GM18951 (cell line): Measurements from ENCODE around the gene PHF24.

ENCODE experiments used
- POLR2A ChIP-seq: IDR thresholded peaks from 4 replicates; pipeline ENCODE4 v1.6.1; 2011; ENCODE audit warnings: mild to moderate bottlenecking; ENCODE audit not compliant: insufficient read length, insufficient read depth; ENCODE audit errors: extremely low read depth
- in situ Hi-C: fragments of 300-500 bp; cut with MboI; formaldehyde crosslinking; loops from one replicate; pipeline ENCODE4 v1.12.0; 2022; ENCODE audit warnings: low sequenced_read_pairs, mixed read lengths, inconsistent platforms; ENCODE audit not compliant: unreplicated experiment

PHF24 gene

GRCh38 chr9:34988218-34989002 lies 30.3 kb downstream of the PHF24 start:
- in situ Hi-C loops: loop anchor here (5.0 kb wide), 1 partner anchor 86 kb away; no protein-coding TSS in a partner anchor
- no peak for TF ChIP-seq POLR2A

- in situ Hi-C loops: loop anchor here (5.0 kb wide), 1 partner anchor 87 kb away; no protein-coding TSS in a partner anchor
- TF ChIP-seq POLR2A: peak; percentile 68
Observed at GRCh38 chr9:34989003-34989945, 31.2 kb downstream of the PHF24 start, which contains the start of gene DNAJB5. TSS of gene DNAJB5 (plus strand) at chr9:34989745. CDS start at chr9:34990631, 886 bp downstream.

GRCh38 chr9:34989946-34990635 lies 32.0 kb downstream of the PHF24 start:
- in situ Hi-C loops: loop anchor here (5.0 kb wide), 1 partner anchor 88 kb away; no protein-coding TSS in a partner anchor
- TF ChIP-seq POLR2A: no peak

- no peak for TF ChIP-seq POLR2A
- in situ Hi-C loops: no loop called here
Observed at GRCh38 chr9:34990908-34991606, 33.0 kb downstream of the PHF24 start.

GRCh38 chr9:34991607-34992375 lies 33.7 kb downstream of the PHF24 start:
- TF ChIP-seq POLR2A: no peak
- in situ Hi-C loops: no loop called here

- TF ChIP-seq POLR2A: no peak
- in situ Hi-C loops: no loop called here
Observed at GRCh38 chr9:34992376-34992951, 34.4 kb downstream of the PHF24 start.

- TF ChIP-seq POLR2A: no peak
- in situ Hi-C loops: no loop called here
Observed at GRCh38 chr9:34993502-34994259, 35.6 kb downstream of the PHF24 start.

- in situ Hi-C loops: no loop called here
- TF ChIP-seq POLR2A: no peak
Observed at GRCh38 chr9:34994260-34994899, 36.3 kb downstream of the PHF24 start.

- no peak for TF ChIP-seq POLR2A
- in situ Hi-C loops: no loop called here
Observed at GRCh38 chr9:34994900-34995669, 37.0 kb downstream of the PHF24 start.

- in situ Hi-C loops: no loop called here
- no peak for TF ChIP-seq POLR2A
Observed at GRCh38 chr9:34995670-34996060, 37.6 kb downstream of the PHF24 start.
